PFSK-1 (cell line): ENCODE measurements around the gene LRRC2.

Experiments used
- FOXP2 ChIP-seq: optimal IDR thresholded peaks from 2 replicates; pipeline ENCODE3; 2011; ENCODE audit warnings: borderline replicate concordance, control low read depth, inconsistent platforms; ENCODE audit not compliant: insufficient read depth; ENCODE audit errors: extremely low read length, extremely low read depth
- POLR2AphosphoS5 ChIP-seq: IDR thresholded peaks from 2 replicates; pipeline ENCODE4 v1.6.1; 2012; ENCODE audit warnings: low read depth, mild to moderate bottlenecking, control low read depth, low read length, moderate library complexity
- SIN3A ChIP-seq: IDR thresholded peaks from 2 replicates; pipeline ENCODE4 v1.6.1; 2012; ENCODE audit warnings: mild to moderate bottlenecking, low read length, moderate library complexity, borderline replicate concordance; ENCODE audit not compliant: insufficient read depth
- TAF1 ChIP-seq: IDR thresholded peaks from 2 replicates; pipeline ENCODE4 v1.6.1; 2012; ENCODE audit warnings: low read length, control low read depth, borderline replicate concordance; ENCODE audit not compliant: insufficient read depth
- TF ChIP-seq, protein P1 (sequence below), 2 experiments: IDR thresholded peaks; 2 replicates each; pipeline versions ENCODE4 v1.6.1 to v1.8.0; 2011 to 2012; ENCODE audit warnings: low read depth in 2 of 2, low read length in 2 of 2, control low read depth in 1 of 2, inconsistent platforms in 1 of 2, mild to moderate bottlenecking in 1 of 2, moderate library complexity in 1 of 2; ENCODE audit not compliant: insufficient read depth in 1 of 2

DNA sequence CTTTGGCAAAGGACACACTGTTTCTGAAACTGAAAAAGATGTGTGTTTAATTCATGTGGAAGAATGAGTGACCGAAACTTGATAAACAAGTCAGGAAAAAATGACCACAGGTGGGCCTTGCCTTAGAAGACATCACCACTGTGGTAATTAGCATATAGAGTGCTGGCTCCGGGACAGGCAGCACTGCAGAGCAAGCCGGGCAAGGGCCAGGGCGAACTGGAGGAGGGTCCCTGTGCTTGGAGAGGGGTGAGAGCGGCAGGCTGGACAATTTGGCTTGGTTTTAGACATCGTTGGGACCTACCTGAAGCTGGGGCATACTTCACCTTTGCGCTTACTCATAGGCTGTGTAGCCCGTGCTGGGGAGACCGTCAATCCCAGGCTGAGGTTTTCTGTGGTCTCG lies 60.1 kb downstream of the LRRC2 start:
- TF ChIP-seq POLR2AphosphoS5 (no peak), SIN3A (no peak), TAF1 (no peak), FOXP2 (no peak)
- TF ChIP-seq, protein P1, sequence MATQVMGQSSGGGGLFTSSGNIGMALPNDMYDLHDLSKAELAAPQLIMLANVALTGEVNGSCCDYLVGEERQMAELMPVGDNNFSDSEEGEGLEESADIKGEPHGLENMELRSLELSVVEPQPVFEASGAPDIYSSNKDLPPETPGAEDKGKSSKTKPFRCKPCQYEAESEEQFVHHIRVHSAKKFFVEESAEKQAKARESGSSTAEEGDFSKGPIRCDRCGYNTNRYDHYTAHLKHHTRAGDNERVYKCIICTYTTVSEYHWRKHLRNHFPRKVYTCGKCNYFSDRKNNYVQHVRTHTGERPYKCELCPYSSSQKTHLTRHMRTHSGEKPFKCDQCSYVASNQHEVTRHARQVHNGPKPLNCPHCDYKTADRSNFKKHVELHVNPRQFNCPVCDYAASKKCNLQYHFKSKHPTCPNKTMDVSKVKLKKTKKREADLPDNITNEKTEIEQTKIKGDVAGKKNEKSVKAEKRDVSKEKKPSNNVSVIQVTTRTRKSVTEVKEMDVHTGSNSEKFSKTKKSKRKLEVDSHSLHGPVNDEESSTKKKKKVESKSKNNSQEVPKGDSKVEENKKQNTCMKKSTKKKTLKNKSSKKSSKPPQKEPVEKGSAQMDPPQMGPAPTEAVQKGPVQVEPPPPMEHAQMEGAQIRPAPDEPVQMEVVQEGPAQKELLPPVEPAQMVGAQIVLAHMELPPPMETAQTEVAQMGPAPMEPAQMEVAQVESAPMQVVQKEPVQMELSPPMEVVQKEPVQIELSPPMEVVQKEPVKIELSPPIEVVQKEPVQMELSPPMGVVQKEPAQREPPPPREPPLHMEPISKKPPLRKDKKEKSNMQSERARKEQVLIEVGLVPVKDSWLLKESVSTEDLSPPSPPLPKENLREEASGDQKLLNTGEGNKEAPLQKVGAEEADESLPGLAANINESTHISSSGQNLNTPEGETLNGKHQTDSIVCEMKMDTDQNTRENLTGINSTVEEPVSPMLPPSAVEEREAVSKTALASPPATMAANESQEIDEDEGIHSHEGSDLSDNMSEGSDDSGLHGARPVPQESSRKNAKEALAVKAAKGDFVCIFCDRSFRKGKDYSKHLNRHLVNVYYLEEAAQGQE (IDR thresholded peaks at IDR 0.05; ENCODE audit: insufficient read depth in 1 of 2, low read depth in 2 of 2, low read length in 2 of 2): no peak
